ENCODE results near the gene TRIM47. TPM values are rescaled to one million over a fixed set of nuclear protein-coding genes. Genes with fewer than 3 reads are reported as not detected.

Gene TRIM47
- total RNA-seq, 4 donors from 2014 or later, result 67.8 to 147 (median 81.9) TPM

GRCh38 chr17:75845058-75845711, 33.2 kb downstream of the TRIM47 start:
- peak overlapping the region in 2 of 4 donors; percentile 5 to 28 for H3K4me3 ChIP-seq
- 43% methylated on average over 11 of the region's 21 CpGs for WGBS
- H3K27ac ChIP-seq (replicated peaks in 1 of 4), result peak overlapping the region; percentile 71 to 73 (median 72)
- H3K36me3 ChIP-seq, result peaks cover 39 to 67% (median 48%) of the 10 kb centered on the region in 4 donors
- no peaks in the 10 kb centered on the region for H3K9me3 ChIP-seq
- no peak for DNase-seq (ENCODE audit: extremely low spot score)
- H3K27me3 ChIP-seq, result no peaks in the 10 kb centered on the region
- H3K4me1 ChIP-seq, result peaks cover 57 to 63% (median 60%) of the 10 kb centered on the region in 4 donors
- intact Hi-C loops (cut with DNase I), result loop anchor here (5.0 kb wide), 1 partner anchor 37 kb away; no protein-coding TSS in a partner anchor
- peak; percentile 58 to 74 for TF ChIP-seq POLR2AphosphoS5 (IDR thresholded peaks at IDR 0.05)
- TF ChIP-seq CTCF (IDR thresholded peaks at IDR 0.05), result peak; percentile 68 to 92 (median 69)
- TF ChIP-seq POLR2A (IDR thresholded peaks at IDR 0.05; ENCODE audit: low read depth), result peak; percentile 27
- no peak for TF ChIP-seq EP300 (IDR thresholded peaks at IDR 0.05)

- no peaks in the 10 kb centered on the region for H3K9me3 ChIP-seq
- peaks cover 33 to 67% (median 45%) of the 10 kb centered on the region in 4 donors for H3K36me3 ChIP-seq
- peaks cover 51 to 57% (median 54%) of the 10 kb centered on the region in 4 donors for H3K4me1 ChIP-seq
- DNase-seq (ENCODE audit: extremely low spot score), result no peak
- H3K27ac ChIP-seq (replicated peaks in 1 of 4), result peak overlapping the region; percentile 71 to 73 (median 72)
- H3K27me3 ChIP-seq, result no peaks in the 10 kb centered on the region
- peak overlapping the region; percentile 20 to 50 (median 30) for H3K4me3 ChIP-seq
- intact Hi-C loops (cut with DNase I), result loop anchor here (5.0 kb wide), 1 partner anchor 38 kb away; no protein-coding TSS in a partner anchor
- TF ChIP-seq POLR2A (IDR thresholded peaks at IDR 0.05; ENCODE audit: low read depth) (no peak), CTCF (IDR thresholded peaks at IDR 0.05) (no peak), EP300 (IDR thresholded peaks at IDR 0.05) (no peak), POLR2AphosphoS5 (IDR thresholded peaks at IDR 0.05) (no peak)
- WGBS, result 20% methylated on average over 1 of the region's 14 CpGs
These were observed 33.8 kb downstream of the TRIM47 start for GRCh38 chr17:75844530-75845057.

GRCh38 chr17:75843577-75844529, 34.5 kb downstream of the TRIM47 start, which contains the start of gene UNC13D:
Gene UNC13D (minus strand): TSS chr17:75844404. CDS start chr17:75844337, 67 bp downstream.
- 61% methylated on average over 13 of the region's 35 CpGs for WGBS
- peak within 1 kb of the TSS; percentile 71 to 73 (median 72) for H3K27ac ChIP-seq (replicated peaks in 1 of 4)
- no peaks in the 10 kb centered on the region for H3K27me3 ChIP-seq
- H3K4me1 ChIP-seq, result peaks cover 44 to 50% (median 47%) of the 10 kb centered on the region in 4 donors
- H3K9me3 ChIP-seq, result no peaks in the 10 kb centered on the region
- peaks cover 29 to 67% (median 38%) of the 10 kb centered on the region in 4 donors for H3K36me3 ChIP-seq
- DNase-seq (ENCODE audit: extremely low spot score), result no peak
- H3K4me3 ChIP-seq, result peak within 1 kb of the TSS; percentile 20 to 50 (median 30)
- intact Hi-C loops (cut with DNase I), result no loop called here
- TF ChIP-seq EP300 (IDR thresholded peaks at IDR 0.05), result no peak

GRCh38 chr17:75842963-75843576, 35.3 kb downstream of the TRIM47 start:
- peak overlapping the region; percentile 20 to 50 (median 30) for H3K4me3 ChIP-seq
- TF ChIP-seq EP300 (IDR thresholded peaks at IDR 0.05), result no peak
- no peak for TF ChIP-seq POLR2A (IDR thresholded peaks at IDR 0.05; ENCODE audit: low read depth)
- no peak for TF ChIP-seq CTCF (IDR thresholded peaks at IDR 0.05)
- TF ChIP-seq POLR2AphosphoS5 (IDR thresholded peaks at IDR 0.05), result no peak
- intact Hi-C loops (cut with DNase I), result no loop called here
- no peak for DNase-seq (ENCODE audit: extremely low spot score)
- H3K9me3 ChIP-seq, result no peaks in the 10 kb centered on the region
- 98% methylated on average over 5 of the region's 22 CpGs for WGBS
- H3K4me1 ChIP-seq, result peaks cover 37 to 42% (median 39%) of the 10 kb centered on the region in 4 donors
- H3K27ac ChIP-seq (replicated peaks in 1 of 4), result peak overlapping the region in 3 of 4 donors; percentile 71 to 73 (median 73)
- H3K36me3 ChIP-seq, result peaks cover 23 to 66% (median 32%) of the 10 kb centered on the region in 4 donors
- no peaks in the 10 kb centered on the region for H3K27me3 ChIP-seq

Data from esophagus muscularis mucosa (tissue), 4 donors.